GM18498 (cell line): Measurements from ENCODE around the gene SLC35G2.
"Not testable (repeated sequence)": the region's sequence is repeated elsewhere in the genome, so short reads cannot be mapped to it uniquely, and the experiment has no call there.

Experiments used
- ATAC-seq: cut with Tn5 transposase; IDR thresholded peaks from one replicate; pipeline ENCODE4 v1.9.1; 2021; ENCODE audit warnings: mild to moderate bottlenecking, moderate library complexity; ENCODE audit not compliant: unreplicated experiment

Gene SLC35G2

DNA sequence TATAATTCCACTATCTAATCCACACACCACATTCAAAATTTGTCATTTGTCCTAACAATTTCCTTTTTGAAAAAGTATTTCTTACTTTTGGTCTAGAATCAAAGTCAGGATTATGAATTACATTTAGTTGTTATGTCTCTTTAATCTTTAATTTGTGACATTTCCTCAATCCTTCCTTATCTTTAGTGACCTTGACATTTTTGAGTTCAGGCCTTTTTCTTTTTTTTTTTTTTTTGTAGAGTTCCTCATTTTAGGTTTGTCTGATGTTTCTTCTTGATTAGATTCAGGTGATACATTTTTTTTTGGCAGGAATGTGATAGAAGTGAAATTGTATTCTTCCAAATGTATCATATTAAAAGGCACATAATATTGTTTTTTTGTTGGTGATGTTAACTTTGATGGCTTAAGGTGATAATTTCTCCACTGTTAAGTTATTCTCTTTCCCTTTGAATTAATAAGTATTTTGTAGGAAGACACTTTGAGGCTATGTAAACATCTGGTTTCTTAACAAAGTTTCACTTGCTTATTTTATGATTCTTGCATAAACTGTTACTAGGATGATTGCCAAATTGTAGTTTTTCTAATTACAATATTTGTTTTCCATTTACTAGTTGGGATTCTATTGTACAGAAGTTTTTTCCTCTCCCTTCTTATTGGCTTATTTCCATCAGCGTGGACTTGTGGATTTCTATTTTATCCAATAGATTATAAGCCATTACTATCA, 16.3 kb downstream of the SLC35G2 start:
- ATAC-seq = no peak

DNA sequence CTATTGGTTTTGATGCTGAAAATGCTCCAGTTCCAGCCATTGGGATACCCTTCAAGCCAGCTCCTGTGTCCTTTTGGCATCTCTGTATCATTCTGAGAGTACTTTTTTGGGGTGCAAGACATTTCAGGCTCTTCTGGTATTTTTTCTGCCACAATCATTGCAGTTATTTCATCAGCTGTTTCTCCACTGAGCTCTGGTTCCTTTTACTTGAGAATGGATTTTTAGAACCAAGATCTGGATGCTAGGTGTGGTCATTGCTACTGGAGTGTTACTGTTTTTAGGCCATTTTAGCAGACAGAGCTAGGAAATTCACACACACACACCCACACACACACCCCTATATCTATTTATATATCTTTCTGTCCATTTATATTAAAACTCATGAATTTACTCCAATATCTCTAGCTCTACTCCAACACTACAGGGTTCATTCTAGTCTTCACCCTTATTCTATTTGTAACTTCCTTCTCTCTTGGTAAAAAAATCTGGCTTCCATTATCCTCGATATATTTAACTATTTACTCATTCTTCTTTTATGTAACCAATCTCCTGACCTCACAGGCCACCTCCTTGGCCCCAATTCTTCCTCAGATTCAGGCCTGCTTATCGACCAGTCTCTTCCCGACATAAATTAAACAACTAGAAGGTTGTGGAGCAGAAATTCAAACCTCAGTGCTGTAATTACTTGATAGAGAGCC, 17.0 kb downstream of the SLC35G2 start:
- no peak for ATAC-seq

DNA sequence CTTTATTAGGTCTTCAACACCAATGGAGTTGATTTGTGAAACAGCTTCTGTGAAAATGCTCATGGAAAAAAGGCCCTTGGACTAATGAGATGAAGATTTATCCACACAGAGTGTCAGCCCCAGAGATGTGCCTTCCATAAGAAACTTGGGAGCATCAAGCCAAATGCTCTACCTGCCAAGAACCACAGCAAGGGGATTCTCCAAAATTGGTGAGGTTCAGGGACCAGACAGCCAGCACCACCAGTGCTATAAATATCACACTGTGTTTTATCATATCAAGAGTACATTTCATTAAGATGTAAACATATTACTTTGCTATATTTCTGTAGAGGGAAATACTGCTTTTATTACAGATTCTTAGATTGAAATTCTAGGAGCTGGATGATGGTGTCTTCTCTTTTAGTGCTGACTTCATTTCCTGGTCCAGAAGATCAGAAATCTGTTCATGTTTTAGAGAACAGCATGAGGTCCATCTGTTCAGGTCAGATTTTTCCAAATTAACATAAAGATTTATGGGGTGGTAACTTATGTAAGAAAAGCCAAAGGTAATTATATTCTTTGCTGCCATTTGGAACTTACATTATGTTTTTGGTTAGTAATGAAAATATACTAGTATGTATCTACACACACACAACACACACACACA, 17.7 kb downstream of the SLC35G2 start:
- ATAC-seq = no peak

DNA sequence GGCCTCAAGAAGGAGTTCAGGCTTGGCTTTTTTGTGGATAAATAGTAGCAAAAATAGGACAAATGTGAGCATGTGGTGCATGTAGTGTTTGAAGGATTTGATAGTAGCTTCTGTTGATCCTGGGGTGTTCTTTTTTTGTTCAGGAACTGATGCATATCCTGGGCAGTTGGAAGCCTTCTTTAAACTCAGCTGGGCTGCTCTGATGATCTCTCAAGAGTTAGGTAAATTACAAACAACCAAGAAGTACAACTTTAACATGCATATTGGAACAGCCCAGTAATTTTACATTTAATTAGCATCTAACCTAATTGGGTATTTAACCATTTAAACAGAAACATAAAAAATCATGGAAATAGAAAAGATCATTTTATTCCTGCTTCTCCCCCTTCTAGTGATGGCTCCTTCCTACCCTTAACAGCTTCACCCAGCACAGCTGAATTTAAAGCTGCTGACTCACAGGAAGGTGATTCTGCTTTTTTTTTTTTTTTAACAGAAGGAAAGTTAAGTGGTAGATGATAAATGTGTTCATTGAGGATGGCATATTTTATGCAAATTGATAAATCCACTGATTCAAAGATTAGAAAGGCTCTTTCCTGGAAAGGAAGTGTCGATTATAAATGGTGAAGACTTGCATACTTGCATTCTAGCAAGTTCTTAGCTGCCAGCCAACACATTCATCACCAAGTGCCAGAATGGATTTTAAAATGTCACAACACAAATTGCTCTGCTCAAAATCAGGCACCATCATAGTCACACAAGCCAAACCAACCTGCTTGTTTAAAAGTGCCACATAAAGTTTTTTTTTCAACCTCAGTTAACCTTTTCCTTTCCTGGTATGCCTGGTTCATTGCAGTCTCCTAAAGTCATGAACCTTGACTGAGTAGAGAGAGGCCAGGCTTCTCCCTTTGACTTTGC, 20.0 kb downstream of the SLC35G2 start:
- ATAC-seq = no peak

DNA sequence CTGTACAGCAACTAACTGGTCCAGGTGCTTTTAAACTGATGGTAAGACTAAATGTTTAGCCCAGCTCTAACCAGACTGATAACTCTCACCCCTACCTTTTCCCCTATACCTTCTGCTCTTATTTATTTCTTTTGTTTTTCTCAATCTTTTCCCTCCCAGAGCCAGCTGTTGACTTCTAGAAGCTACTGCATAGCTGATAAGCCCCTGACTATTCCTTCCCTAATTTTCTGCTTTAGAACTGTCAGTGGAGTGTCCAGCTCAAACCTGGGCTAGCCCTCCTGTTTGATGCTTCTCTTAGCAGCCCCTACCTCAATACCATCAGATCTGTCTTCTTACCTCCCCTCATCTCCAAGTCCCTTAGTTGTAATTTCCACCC, 20.6 kb downstream of the SLC35G2 start:
- no peak for ATAC-seq

DNA sequence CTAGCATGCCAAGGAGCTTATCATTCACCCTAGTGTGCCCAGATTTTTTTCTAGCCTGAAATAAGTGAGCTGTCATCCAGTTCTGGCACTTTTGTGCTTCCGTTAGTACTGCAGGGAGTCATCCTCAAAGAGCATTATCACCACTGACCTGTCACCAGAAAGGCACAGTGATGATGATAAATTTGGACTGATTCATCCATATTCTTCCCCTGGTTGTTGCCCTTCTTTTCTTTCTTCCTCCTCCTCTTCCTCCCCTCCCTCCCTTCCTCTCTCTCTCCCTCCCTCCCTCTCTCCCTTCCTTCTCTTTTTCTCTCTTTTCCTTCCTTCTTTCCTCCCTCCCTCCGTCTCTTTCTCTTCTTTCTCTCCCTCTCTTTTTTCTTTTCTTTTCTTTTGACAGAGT, 21.3 kb downstream of the SLC35G2 start:
- ATAC-seq = no peak

DNA sequence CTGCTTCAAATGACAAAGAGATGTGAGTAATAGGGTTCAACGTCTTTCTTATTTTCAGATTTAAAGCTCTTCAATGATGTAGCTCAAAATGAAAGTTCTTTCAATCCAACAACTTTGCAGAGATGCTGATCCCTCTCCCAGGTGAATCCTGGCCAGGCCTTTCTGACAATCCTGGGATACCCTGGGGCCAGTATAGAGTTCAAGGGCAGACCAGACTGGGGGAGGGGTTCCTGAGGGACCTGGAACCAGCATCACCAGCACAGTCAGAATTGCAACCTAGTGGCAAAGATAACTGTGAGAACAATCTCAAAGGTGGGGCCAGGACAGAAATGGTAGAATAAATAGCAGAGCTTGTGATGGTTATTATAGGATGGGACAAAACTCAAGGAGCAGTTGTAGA, 23.4 kb downstream of the SLC35G2 start:
- no peak for ATAC-seq

DNA sequence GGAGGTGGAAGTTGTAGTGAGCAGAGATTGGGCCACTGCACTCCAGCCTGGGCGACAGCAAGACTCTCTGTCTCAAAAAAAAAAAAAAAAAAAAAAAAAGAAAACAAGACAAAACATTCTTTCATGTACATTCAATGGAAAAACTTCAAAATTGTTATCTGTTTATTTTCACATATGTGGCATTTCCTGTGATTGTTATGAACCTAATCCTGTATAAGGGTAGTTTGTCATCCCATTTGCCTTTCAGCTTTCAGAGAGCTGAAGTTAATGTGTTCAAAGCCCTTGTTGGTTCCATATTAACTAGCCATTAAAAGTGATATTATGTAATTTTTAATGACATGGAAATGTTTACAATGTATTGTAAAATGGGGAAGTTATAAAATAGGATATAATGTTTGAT, 25.8 kb downstream of the SLC35G2 start:
- ATAC-seq = no peak

DNA sequence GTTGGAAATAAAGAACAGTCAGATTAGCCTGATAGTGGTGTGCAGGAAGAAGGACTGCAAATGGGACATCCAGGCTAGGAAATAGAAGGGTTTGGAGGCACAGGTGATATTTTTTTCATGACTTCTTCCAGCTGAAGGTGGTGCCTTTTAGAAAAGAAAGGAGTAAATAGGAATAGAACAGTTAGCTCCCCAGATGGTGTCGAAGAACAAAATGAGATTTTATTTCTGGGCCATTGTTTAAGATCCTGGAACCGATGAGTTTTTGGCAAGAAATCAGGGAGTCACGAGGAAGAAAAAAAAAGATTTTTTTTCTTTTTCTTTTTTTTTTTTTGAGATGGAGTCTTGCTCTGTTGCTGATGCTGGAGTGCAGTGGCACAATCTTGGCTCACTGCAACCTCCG, 33.3 kb downstream of the SLC35G2 start:
- ATAC-seq = no peak

DNA sequence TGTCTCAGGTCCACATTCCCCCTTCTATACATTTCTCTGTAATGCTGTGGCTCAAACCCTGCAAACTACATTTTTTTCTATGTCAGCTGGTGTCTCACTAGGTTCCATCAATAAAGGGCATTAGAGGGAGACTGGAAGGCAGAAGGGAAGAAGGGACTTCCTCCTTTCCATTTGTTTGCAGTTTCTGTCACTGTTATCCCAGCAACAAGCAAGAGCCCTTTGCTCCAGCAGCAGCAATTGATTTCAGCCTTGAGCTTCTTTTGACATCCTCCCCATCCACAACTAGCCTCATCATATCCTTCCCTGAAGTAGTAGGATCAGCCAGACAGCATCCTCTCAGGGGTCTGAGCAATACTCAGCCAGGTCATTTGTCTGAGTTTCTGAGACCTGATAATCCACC, 37.7 kb downstream of the SLC35G2 start:
- ATAC-seq = no peak

DNA sequence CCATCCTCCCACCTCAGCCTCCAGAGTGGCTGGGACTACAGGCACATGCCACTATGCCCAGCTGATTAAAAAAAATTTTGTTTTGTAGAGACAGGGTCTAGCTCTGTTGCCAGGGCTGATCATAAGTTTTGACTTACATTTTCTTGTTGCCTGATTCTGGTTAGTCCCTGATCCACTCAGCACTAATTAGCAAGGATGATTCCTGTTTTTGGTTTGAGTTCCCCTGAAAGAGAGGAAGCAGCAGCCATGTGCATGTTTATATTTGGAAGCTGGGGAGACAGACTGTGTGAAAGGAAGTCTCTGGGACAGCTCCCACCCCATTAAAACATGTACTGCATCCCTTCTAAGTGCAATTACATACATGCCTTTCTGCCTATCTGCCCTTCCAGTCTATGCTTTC, 39.5 kb downstream of the SLC35G2 start:
- no peak for ATAC-seq

DNA sequence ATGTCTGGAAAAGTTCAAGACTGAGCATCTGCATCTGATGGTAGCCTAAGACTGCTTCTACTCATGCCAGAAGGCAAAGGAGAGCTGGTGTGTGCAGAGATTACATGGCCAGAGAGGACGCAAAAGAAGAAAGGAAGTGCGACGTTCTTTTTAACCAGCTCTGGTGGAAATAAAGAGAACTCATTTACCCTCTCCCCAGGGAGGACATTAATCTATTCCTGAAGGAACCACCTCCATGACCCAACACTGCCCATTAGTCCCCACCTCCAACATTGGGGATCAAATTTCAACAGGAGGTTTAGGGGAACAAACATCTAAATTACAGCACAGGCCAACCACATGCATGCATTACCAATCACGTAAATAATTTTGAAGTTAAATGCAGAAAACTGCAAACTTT, 41.6 kb downstream of the SLC35G2 start:
- ATAC-seq = no peak

DNA sequence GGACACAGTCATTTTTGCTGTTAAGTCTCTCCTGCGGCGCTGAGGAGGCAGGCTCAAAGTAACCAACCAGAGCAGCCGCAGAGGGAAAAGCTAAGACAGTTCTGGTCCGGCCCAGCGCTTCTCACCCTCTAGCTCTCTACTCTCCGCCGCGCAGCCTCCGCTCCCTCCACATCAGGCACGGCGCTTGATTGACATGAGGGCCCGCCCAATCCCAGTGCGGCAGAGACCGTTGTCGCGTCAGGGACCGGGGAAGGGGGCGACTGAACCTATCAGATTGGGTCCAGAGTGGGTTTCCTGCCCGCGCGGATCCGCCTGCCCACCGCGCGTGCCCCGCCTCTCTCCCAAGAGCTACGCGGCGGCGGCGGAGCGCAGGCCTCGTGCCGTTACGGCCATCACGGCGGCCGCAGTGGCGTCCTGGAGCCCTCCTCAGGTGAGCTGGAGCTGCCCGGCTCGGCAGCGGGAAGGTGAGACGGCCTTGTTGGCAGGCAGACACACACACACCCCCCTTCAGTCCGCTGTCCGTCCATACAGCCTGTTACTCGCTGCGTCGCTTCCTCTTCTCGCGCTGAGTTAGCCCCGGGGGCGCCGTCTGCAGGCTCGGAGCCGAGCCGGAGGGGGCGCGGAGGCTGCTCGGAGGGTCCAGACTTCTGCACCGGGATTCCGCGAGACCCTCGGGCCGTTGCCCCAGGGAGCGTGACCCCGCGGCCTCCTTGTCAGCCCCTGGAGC, 43.1 kb downstream of the SLC35G2 start, which contains the start of gene NCK1:
Gene NCK1 (plus strand): TSS at position 319 of the 727 bp plus-strand sequence. CDS start 65,794 bp downstream, outside the sequence.
- ATAC-seq = peak; percentile 98

DNA sequence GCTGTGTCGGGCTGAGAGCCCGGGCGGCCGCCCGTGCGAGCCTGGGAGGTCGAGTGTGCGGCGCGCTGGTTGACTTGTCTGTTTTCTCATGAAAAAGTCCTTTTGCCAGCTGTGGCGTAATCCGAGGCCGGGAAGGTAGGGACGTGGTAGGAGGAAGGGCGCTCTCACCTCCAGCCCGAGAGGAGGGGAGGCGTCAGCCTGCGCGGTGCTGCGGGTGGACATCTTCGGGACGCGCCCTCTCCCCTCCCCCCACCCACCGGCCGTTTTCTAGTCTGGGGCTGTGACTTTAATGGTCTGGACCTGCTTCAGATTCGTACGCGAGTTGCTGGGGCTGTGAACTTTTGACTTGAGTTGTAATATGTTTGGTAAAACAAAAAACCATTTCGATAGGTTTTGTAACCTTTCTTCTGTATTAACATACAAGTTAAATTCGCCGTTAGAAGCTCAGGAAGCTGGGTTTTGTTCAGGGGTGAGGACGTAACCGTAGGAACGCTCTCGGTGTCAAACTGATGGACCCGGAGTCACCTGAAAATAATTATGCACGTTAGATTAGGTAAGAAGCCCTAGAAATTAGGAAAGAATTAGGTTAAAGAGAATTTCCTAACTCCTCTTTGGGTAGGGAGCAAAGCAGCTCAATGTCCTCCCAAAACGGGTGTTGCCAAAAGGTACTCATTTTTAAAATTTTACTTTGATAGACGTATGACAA, 43.8 kb downstream of the SLC35G2 start:
- peak; percentile 26 for ATAC-seq

DNA sequence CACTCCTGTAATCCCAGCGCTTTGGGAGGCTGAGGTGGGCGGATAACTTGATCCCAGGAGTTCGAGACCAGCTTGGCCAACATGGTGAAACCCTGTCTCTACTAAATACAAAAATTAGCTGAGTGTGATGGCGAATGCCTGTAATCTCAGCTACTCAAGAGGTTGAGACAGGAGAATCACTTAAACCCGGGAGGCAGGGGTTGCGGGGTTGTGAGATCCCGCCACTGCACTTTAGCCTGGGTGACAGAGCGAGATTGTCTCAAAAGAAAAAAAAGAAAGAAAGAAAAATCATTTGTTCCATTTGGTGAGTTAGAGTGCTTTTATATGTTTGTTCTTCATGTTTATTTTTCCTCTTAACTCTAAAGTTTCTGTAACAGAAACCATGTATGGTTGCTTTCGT, 50.4 kb downstream of the SLC35G2 start:
- no peak for ATAC-seq

DNA sequence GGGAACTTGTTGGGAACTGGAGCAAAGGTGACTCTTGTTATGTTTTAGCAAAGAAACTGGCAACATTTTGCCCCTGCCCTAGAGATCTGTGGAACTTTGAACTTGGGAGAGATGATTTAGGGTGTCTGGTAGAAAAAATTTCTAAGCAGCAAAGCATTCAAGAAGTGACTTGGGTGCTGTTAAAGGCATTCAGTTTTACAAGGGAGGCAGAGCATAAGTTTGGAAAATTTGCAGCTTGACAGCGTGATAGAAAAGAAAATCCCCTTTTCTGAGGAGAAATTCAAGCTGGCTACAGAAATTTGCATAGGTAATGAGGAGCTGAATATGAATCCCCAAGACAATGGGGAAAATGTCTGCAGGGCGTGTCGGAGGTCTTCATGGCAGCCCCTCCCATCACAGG, 53.3 kb downstream of the SLC35G2 start:
- not testable (repeated sequence) for ATAC-seq

DNA sequence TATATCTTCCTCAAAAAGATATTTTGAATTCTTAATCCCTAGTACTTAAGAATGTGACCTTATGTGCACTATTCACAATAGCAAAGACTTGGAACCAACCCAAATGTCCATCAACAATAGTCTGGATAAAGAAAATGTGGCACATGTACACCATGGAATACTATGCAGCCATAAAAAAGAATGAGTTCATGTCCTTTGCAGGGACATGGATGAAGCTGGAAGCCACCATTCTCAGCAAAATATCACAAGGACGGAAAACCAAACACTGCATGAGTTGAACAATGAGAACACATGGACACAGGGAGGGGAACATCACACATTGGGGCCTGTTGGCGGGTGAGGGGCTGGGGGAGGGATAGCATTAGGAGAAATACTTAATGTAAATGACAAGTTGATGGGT, 60.6 kb downstream of the SLC35G2 start:
- ATAC-seq = not testable (repeated sequence)

DNA sequence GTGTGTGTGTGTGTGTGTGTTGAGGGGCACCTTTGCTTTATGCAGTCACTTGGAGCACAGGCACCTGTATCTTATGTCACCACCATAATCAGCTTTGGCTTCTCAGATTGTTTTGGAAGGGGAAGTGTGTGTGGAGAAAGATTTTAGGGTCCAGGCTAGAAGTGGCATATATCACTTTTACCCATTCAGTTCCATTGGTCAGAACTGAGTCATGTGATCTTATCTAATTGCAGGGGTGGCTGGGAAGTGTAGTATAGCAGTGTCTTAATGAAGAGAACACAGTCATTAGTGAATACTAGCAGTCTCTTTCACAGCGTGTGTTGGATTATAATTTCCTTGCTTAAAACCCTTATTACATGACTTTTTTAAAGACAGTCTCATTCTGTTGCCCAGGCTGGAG, 63.6 kb downstream of the SLC35G2 start:
- ATAC-seq = no peak

DNA sequence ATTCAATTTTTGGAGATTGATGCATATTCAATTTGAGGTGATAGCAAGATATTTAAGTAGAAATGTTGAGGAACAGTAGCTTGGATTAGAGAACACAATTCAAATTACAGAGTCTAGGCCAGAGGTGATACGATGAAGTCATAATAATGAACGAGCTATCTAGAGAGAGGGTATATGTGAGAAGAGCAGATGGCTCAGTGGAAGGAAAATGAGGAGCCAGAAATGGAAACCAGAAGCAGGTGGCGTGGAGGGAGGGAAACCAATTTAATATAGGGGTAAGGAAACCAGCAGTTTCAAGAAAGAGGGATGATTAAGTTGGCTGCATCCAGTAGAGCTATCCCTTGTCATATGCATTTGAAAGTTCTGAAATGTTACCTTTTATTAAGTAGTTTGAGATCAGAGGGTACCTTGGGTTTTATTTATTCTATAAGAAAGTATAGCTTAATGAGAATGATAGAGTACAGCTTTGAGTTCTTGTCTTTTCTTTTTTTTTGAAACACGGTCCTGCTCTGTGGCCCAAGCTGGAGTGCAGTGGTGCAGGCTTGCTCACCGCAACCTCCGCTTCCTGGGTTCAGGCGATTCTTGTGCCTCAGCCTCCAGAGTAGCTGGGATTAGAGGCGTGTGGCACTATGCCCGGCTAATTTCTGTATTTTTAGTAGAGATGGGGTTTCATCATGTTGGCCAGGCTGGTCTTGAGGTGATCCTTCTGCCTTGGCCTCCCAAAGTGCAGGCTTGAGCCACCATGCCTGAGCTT, 65.2 kb downstream of the SLC35G2 start:
- peak; percentile 39 for ATAC-seq
